Liver (tissue), 3 donors: ENCODE measurements around the gene USP14.
"Not testable (repeated sequence)": the region's sequence is repeated elsewhere in the genome, so short reads cannot be mapped to it uniquely, and the experiment has no call there.

Experiments
- FOXA2 ChIP-seq: IDR thresholded peaks from 2 replicates; pipeline ENCODE4 v1.6.1; 2016; ENCODE audit warnings: antibody characterized with exemption
- RXRA ChIP-seq, 2 donors: IDR thresholded peaks; 2 replicates each; pipeline ENCODE4 v1.6.1; 2017 to 2018; ENCODE audit warnings: antibody characterized with exemption in 2 of 2, mild to moderate bottlenecking in 1 of 2
- SP1 ChIP-seq: IDR thresholded peaks from 2 replicates; pipeline ENCODE4 v1.6.1; 2018; ENCODE audit warnings: antibody characterized with exemption, mild to moderate bottlenecking
- TAF1 ChIP-seq: conservative IDR thresholded peaks from 2 replicates; pipeline ENCODE4 v1.6.1; 2016; ENCODE audit warnings: antibody characterized with exemption, mild to moderate bottlenecking
- YY1 ChIP-seq: IDR thresholded peaks from 2 replicates; pipeline ENCODE4 v1.6.1; 2016; ENCODE audit warnings: antibody characterized with exemption, mild to moderate bottlenecking
- TF ChIP-seq, protein P1 (sequence below): fragments of 150-350 bp; IDR thresholded peaks from 2 replicates; pipeline ENCODE4 v1.5.1; 2017; ENCODE audit warnings: improper control_type of control experiment, low read depth, low read length; ENCODE audit not compliant: missing input control
- TF ChIP-seq, protein P2 (sequence below): IDR thresholded peaks from 2 replicates; pipeline ENCODE4 v1.6.1; 2016; ENCODE audit warnings: antibody characterized with exemption, mild to moderate bottlenecking
- TF ChIP-seq, protein P3 (sequence below): IDR thresholded peaks from 2 replicates; pipeline ENCODE4 v1.6.1; 2016; ENCODE audit warnings: antibody characterized with exemption
- donor health status: healthy.
- donor health status: healthy.

GRCh38 chr18:120539-121260 lies 37.7 kb upstream of the USP14 start:
- TF ChIP-seq, protein P1, sequence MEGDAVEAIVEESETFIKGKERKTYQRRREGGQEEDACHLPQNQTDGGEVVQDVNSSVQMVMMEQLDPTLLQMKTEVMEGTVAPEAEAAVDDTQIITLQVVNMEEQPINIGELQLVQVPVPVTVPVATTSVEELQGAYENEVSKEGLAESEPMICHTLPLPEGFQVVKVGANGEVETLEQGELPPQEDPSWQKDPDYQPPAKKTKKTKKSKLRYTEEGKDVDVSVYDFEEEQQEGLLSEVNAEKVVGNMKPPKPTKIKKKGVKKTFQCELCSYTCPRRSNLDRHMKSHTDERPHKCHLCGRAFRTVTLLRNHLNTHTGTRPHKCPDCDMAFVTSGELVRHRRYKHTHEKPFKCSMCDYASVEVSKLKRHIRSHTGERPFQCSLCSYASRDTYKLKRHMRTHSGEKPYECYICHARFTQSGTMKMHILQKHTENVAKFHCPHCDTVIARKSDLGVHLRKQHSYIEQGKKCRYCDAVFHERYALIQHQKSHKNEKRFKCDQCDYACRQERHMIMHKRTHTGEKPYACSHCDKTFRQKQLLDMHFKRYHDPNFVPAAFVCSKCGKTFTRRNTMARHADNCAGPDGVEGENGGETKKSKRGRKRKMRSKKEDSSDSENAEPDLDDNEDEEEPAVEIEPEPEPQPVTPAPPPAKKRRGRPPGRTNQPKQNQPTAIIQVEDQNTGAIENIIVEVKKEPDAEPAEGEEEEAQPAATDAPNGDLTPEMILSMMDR, result not testable (repeated sequence)
- TF ChIP-seq TAF1; SP1; FOXA2; YY1; RXRA (IDR thresholded peaks at IDR 0.05): not testable (repeated sequence)
- TF ChIP-seq, protein P2, sequence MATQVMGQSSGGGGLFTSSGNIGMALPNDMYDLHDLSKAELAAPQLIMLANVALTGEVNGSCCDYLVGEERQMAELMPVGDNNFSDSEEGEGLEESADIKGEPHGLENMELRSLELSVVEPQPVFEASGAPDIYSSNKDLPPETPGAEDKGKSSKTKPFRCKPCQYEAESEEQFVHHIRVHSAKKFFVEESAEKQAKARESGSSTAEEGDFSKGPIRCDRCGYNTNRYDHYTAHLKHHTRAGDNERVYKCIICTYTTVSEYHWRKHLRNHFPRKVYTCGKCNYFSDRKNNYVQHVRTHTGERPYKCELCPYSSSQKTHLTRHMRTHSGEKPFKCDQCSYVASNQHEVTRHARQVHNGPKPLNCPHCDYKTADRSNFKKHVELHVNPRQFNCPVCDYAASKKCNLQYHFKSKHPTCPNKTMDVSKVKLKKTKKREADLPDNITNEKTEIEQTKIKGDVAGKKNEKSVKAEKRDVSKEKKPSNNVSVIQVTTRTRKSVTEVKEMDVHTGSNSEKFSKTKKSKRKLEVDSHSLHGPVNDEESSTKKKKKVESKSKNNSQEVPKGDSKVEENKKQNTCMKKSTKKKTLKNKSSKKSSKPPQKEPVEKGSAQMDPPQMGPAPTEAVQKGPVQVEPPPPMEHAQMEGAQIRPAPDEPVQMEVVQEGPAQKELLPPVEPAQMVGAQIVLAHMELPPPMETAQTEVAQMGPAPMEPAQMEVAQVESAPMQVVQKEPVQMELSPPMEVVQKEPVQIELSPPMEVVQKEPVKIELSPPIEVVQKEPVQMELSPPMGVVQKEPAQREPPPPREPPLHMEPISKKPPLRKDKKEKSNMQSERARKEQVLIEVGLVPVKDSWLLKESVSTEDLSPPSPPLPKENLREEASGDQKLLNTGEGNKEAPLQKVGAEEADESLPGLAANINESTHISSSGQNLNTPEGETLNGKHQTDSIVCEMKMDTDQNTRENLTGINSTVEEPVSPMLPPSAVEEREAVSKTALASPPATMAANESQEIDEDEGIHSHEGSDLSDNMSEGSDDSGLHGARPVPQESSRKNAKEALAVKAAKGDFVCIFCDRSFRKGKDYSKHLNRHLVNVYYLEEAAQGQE, result not testable (repeated sequence)
- TF ChIP-seq, protein P3, sequence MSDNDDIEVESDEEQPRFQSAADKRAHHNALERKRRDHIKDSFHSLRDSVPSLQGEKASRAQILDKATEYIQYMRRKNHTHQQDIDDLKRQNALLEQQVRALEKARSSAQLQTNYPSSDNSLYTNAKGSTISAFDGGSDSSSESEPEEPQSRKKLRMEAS, result not testable (repeated sequence)
